Panc1 (cell line): Measurements from ENCODE around the gene DPYSL3. TPM values are rescaled to one million over a fixed set of nuclear protein-coding genes. Genes with fewer than 3 reads are reported as not detected.
"Not testable (repeated sequence)": the region's sequence is repeated elsewhere in the genome, so short reads cannot be mapped to it uniquely, and the experiment has no call there.

Experiments
- ATAC-seq: fragments of 200-7000 bp; cut with Tn5 transposase; 2 replicates; pipeline ENCODE4 v1.9.1; 2020; ENCODE audit warnings: mild to moderate bottlenecking, moderate library complexity
- BruUV-seq: library from RNA; stranded (reverse); fragments of 400-500 nt; replicated peaks from 2 replicates; lab custom pipeline; 2021; lab: Mats Ljungman, UMichigan
- CTCF ChIA-PET: fragments of 300-600 bp; sonication (Branson Sonifier 250); formaldehyde crosslinking; loops from one replicate; lab custom pipeline; 2022; ENCODE audit warnings: antibody characterized with exemption; lab: Charles Lee
- POLR2A ChIA-PET: fragments of 300-600 bp; sonication (Branson Sonifier 250); formaldehyde crosslinking; loops from one replicate; lab custom pipeline; 2022; ENCODE audit warnings: antibody characterized with exemption; lab: Charles Lee
- DNase-seq: peaks from one replicate; pipeline ENCODE4 v3.0.0-alpha.2; 2010; ENCODE audit warnings: low read depth, low spot score
- H3K27ac ChIP-seq: 2 replicates; pipeline ENCODE4 v1.5.1; 2011; ENCODE audit warnings: mild to moderate bottlenecking, low read length, inconsistent platforms
- H3K27me3 ChIP-seq: fragments of 200-500 bp; sonication (Bioruptor generic); 2 replicates; pipeline ENCODE4 v1.6.0; 2014; ENCODE audit warnings: low read length, inconsistent platforms; ENCODE audit not compliant: control insufficient read depth, insufficient read depth
- H3K36me3 ChIP-seq: fragments of 200-500 bp; sonication (Bioruptor generic); 2 replicates; pipeline ENCODE4 v1.5.1; 2014; ENCODE audit warnings: inconsistent platforms, mild to moderate bottlenecking, low read length, moderate library complexity; ENCODE audit not compliant: control insufficient read depth, insufficient read depth
- H3K4me1 ChIP-seq: 2 replicates; pipeline ENCODE4 v1.5.1; 2011; ENCODE audit warnings: inconsistent platforms, mild to moderate bottlenecking, low read length, moderate library complexity; ENCODE audit not compliant: control insufficient read depth, insufficient read depth
- H3K4me3 ChIP-seq, 2 experiments: 2 replicates each; pipeline ENCODE4 v1.5.1; 2011 to 2012; ENCODE audit warnings: low read depth in 2 of 2, low read length in 2 of 2, mild to moderate bottlenecking in 2 of 2, inconsistent platforms in 1 of 2, moderate library complexity in 1 of 2
- H3K9me3 ChIP-seq: fragments of 200-500 bp; sonication (Bioruptor generic); 2 replicates; pipeline ENCODE4 v1.5.1; 2014; ENCODE audit warnings: low read depth, mild to moderate bottlenecking, inconsistent platforms, low read length, moderate library complexity; ENCODE audit not compliant: control insufficient read depth, insufficient read depth
- POLR2AphosphoS5 ChIP-seq: IDR thresholded peaks from 2 replicates; pipeline ENCODE4 v1.6.1; 2012; ENCODE audit warnings: mild to moderate bottlenecking, low read depth, low read length, moderate library complexity
- SIN3A ChIP-seq: IDR thresholded peaks from 2 replicates; pipeline ENCODE4 v1.6.1; 2012; ENCODE audit warnings: low read depth, mild to moderate bottlenecking, low read length, moderate library complexity, borderline replicate concordance; ENCODE audit not compliant: insufficient read depth
- TCF7L2 ChIP-seq: IDR thresholded peaks from 2 replicates; pipeline ENCODE4 v1.6.1; 2011; ENCODE audit warnings: mild to moderate bottlenecking, low read depth, low read length, inconsistent platforms
- in situ Hi-C: cut with HindIII; loops from 2 replicates; pipeline ENCODE4 v1.10.0; 2016; ENCODE audit warnings: low sequenced_read_pairs, low pct_unique_long_range_greater_than_20kb
- intact Hi-C: fragments of 100-400 bp; cut with micrococcal nuclease; formaldehyde crosslinking; loops from one replicate; pipeline ENCODE4 v1.10.0; 2022; ENCODE audit not compliant: unreplicated experiment
- total RNA-seq: library from RNA; stranded (reverse); gene quantifications from one replicate; pipeline ENCODE4 v1.2.1, GENCODE V29; 2021; ENCODE audit not compliant: unreplicated experiment
- TF ChIP-seq, protein P1 (sequence below): fragments of 450-650 bp; IDR thresholded peaks from 2 replicates; pipeline ENCODE4 v1.5.1; 2017; ENCODE audit warnings: mild to moderate bottlenecking
- TF ChIP-seq, protein P2 (sequence below), 2 experiments: IDR thresholded peaks; 2 replicates each; pipeline ENCODE4 v1.6.1; 2011 to 2012; ENCODE audit warnings: low read depth in 2 of 2, control low read depth in 1 of 2, low read length in 1 of 2, mild to moderate bottlenecking in 1 of 2, moderate library complexity in 1 of 2; ENCODE audit not compliant: insufficient read depth in 1 of 2

DPYSL3 gene
- total RNA-seq, 1 experiment from 2014 or later: 1.1 TPM

DNA sequence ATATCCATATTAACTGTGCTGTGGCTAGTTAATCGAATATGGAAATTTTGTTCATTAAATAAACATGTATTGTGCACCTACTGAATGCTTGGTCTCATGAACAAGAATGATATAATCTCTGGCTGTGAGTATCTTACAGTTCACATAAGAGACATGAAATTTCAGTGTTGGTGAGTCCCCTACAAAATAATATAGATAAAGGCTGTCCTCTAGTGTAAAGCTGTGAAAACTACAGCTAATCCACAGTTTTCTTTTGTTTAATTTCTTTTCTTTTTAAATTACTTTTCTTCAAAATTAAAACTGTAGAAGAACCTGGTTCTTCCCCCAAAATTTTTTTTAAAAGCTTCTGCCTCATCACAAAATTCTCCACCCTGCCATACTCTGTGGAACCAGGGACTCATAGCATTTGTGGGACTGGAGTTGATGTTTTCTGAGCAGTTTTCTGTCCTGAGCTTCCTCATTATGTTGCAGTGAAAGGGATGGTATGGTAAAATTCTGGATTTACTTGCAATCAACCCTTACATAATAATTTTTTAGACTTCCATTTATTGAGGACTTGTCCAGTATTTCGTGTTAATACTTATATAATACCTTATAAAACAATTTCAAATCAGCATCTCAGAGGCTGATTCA lies 140.0 kb downstream of the DPYSL3 start:
- no peak overlapping the region for H3K27ac ChIP-seq
- no peaks in the 10 kb centered on the region for H3K9me3 ChIP-seq
- no peak for ATAC-seq
- in situ Hi-C loops (loop anchor here (25.0 kb wide), 1 partner anchor 833 kb away; no protein-coding TSS in a partner anchor), intact Hi-C loops (loop anchor here (5.0 to 10.0 kb wide), 2 partner anchors 148 to 835 kb away; no protein-coding TSS in a partner anchor)
- H3K27me3 ChIP-seq: no peaks in the 10 kb centered on the region
- POLR2A ChIA-PET: no interaction called here
- no peak overlapping the region for H3K4me3 ChIP-seq
- H3K4me1 ChIP-seq: no peaks in the 10 kb centered on the region
- CTCF ChIA-PET: interaction anchor here (0.6 to 1.1 kb wide), 2 partner anchors 62 to 181 kb away, joined by 3 to 5 read pairs; no protein-coding TSS in a partner anchor
- BruUV-seq: no TSS peak
- TF ChIP-seq SIN3A: no peak
- TF ChIP-seq, protein P1, sequence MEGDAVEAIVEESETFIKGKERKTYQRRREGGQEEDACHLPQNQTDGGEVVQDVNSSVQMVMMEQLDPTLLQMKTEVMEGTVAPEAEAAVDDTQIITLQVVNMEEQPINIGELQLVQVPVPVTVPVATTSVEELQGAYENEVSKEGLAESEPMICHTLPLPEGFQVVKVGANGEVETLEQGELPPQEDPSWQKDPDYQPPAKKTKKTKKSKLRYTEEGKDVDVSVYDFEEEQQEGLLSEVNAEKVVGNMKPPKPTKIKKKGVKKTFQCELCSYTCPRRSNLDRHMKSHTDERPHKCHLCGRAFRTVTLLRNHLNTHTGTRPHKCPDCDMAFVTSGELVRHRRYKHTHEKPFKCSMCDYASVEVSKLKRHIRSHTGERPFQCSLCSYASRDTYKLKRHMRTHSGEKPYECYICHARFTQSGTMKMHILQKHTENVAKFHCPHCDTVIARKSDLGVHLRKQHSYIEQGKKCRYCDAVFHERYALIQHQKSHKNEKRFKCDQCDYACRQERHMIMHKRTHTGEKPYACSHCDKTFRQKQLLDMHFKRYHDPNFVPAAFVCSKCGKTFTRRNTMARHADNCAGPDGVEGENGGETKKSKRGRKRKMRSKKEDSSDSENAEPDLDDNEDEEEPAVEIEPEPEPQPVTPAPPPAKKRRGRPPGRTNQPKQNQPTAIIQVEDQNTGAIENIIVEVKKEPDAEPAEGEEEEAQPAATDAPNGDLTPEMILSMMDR: peak; percentile 68; the same call in 1 of the 2 replicates
- H3K36me3 ChIP-seq: no peaks in the 10 kb centered on the region
- DNase-seq: no peak

DNA sequence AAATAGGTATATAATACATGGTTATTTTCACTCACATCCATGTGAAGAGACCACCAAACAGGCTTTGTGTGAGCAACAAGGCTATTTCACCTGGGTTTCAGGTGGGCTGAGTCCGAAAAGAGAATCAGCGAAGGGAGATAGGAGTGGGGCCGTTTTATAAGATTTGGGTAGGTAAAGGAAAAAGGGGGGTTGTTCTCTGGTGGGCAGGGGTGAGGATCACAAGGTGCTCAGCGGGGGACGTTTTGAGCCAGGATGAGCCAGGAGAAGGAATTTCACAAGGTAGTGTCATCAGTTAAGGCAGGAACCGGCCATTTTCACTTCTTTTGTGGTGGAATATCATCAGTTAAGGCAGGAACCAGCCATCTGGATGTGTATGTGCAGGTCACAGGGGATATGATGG lies 142.5 kb downstream of the DPYSL3 start:
- DNase-seq, H3K4me1 ChIP-seq, H3K4me3 ChIP-seq, H3K27ac ChIP-seq, H3K9me3 ChIP-seq, H3K27me3 ChIP-seq, BruUV-seq, H3K36me3 ChIP-seq, ATAC-seq, CTCF ChIA-PET: not testable (repeated sequence)
- intact Hi-C loops: loop anchor here (5.0 to 10.0 kb wide), 2 partner anchors 145 to 833 kb away; no protein-coding TSS in a partner anchor
- POLR2A ChIA-PET: interaction anchor here (0.6 kb wide), 1 partner anchor 17 kb away, joined by 3 read pairs; no protein-coding TSS in a partner anchor
- in situ Hi-C loops: loop anchor here (25.0 kb wide), 1 partner anchor 830 kb away; no protein-coding TSS in a partner anchor

- CTCF ChIA-PET: no interaction called here
- in situ Hi-C loops: loop anchor here (25.0 kb wide), 1 partner anchor 824 kb away; no protein-coding TSS in a partner anchor
These were observed 148.3 kb downstream of the DPYSL3 start for GRCh38 chr5:147361441-147362175.

More at GRCh38 chr5:147361441-147362175, 148.3 kb downstream of the DPYSL3 start:
- no peak overlapping the region for H3K4me3 ChIP-seq
- POLR2A ChIA-PET: no interaction called here
- H3K9me3 ChIP-seq: no peaks in the 10 kb centered on the region
- H3K36me3 ChIP-seq: no peaks in the 10 kb centered on the region
- BruUV-seq: no TSS peak
- H3K4me1 ChIP-seq: no peaks in the 10 kb centered on the region
- DNase-seq (no peak), ATAC-seq (no peak)
- intact Hi-C loops: loop anchor here (10.0 kb wide), 1 partner anchor 827 kb away; no protein-coding TSS in a partner anchor
- H3K27me3 ChIP-seq: no peaks in the 10 kb centered on the region
- H3K27ac ChIP-seq: no peak overlapping the region
- TF ChIP-seq TCF7L2: no peak
- TF ChIP-seq, protein P2, sequence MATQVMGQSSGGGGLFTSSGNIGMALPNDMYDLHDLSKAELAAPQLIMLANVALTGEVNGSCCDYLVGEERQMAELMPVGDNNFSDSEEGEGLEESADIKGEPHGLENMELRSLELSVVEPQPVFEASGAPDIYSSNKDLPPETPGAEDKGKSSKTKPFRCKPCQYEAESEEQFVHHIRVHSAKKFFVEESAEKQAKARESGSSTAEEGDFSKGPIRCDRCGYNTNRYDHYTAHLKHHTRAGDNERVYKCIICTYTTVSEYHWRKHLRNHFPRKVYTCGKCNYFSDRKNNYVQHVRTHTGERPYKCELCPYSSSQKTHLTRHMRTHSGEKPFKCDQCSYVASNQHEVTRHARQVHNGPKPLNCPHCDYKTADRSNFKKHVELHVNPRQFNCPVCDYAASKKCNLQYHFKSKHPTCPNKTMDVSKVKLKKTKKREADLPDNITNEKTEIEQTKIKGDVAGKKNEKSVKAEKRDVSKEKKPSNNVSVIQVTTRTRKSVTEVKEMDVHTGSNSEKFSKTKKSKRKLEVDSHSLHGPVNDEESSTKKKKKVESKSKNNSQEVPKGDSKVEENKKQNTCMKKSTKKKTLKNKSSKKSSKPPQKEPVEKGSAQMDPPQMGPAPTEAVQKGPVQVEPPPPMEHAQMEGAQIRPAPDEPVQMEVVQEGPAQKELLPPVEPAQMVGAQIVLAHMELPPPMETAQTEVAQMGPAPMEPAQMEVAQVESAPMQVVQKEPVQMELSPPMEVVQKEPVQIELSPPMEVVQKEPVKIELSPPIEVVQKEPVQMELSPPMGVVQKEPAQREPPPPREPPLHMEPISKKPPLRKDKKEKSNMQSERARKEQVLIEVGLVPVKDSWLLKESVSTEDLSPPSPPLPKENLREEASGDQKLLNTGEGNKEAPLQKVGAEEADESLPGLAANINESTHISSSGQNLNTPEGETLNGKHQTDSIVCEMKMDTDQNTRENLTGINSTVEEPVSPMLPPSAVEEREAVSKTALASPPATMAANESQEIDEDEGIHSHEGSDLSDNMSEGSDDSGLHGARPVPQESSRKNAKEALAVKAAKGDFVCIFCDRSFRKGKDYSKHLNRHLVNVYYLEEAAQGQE (IDR thresholded peaks at IDR 0.05; ENCODE audit: insufficient read depth in 1 of 2, low read depth in 2 of 2, low read length in 1 of 2): no peak
- no peak for TF ChIP-seq SIN3A
- no peak for TF ChIP-seq POLR2AphosphoS5
- TF ChIP-seq, protein P1: no peak
